HepG2 (cell line): Measurements from ENCODE around the gene ZNF225. TPM values are rescaled to one million over a fixed set of nuclear protein-coding genes. Genes with fewer than 3 reads are reported as not detected.

Source experiments
- HDAC1 ChIP-seq: sonication (generic); formaldehyde crosslinking; IDR thresholded peaks from 2 replicates; pipeline ENCODE4 v1.5.1; 2020; ENCODE audit warnings: mild to moderate bottlenecking, missing genetic modification reagents
- HIVEP1 ChIP-seq: sonication (generic); formaldehyde crosslinking; IDR thresholded peaks from 2 replicates; pipeline ENCODE4 v1.4.0; 2020; ENCODE audit warnings: mild to moderate bottlenecking, missing genetic modification reagents
- HNF4G ChIP-seq, 2 experiments: sonication (generic) in 1 of 2; formaldehyde crosslinking in 1 of 2; IDR thresholded peaks; 2 replicates each; pipeline versions ENCODE4 v1.4.0 to v1.6.1; 2011 to 2020; ENCODE audit warnings: borderline replicate concordance in 2 of 2, low read depth in 2 of 2, mild to moderate bottlenecking in 2 of 2, low read length in 1 of 2, missing genetic modification reagents in 1 of 2, moderate library complexity in 1 of 2
- KDM3A ChIP-seq: IDR thresholded peaks from 2 replicates; pipeline ENCODE4 v1.6.1; 2018; ENCODE audit warnings: low read depth, missing compliant biosample characterization
- MXD4 ChIP-seq: IDR thresholded peaks from 2 replicates; pipeline ENCODE4 v1.6.1; 2016; ENCODE audit warnings: mild to moderate bottlenecking, missing biosample characterization, missing genetic modification reagents
- PCBP1 ChIP-seq: fragments of 200-400 bp; formaldehyde crosslinking; IDR thresholded peaks from 2 replicates; pipeline ENCODE4 v1.6.1; 2017; ENCODE audit warnings: mild to moderate bottlenecking, low read depth, low read length, borderline replicate concordance
- SSRP1 ChIP-seq: IDR thresholded peaks from 2 replicates; pipeline ENCODE4 v1.6.1; 2016; ENCODE audit warnings: control low read depth
- ZBTB14 ChIP-seq: sonication (generic); formaldehyde crosslinking; IDR thresholded peaks from 2 replicates; pipeline ENCODE4 v1.4.0; 2020; ENCODE audit warnings: missing genetic modification reagents
- ZBTB37 ChIP-seq: sonication (generic); formaldehyde crosslinking; IDR thresholded peaks from 2 replicates; pipeline ENCODE4 v1.4.0; 2020; ENCODE audit warnings: mild to moderate bottlenecking, missing genetic modification reagents
- ZFY ChIP-seq: sonication (generic); formaldehyde crosslinking; IDR thresholded peaks from 2 replicates; pipeline ENCODE4 v1.4.0; 2020; ENCODE audit warnings: missing genetic modification reagents
- ZHX2 ChIP-seq, 2 experiments: sonication (generic) in 1 of 2; formaldehyde crosslinking in 1 of 2; IDR thresholded peaks; 2 replicates each; pipeline versions ENCODE4 v1.6.1 to v1.9.0; 2014 to 2022; ENCODE audit warnings: antibody characterized with exemption in 1 of 2, borderline replicate concordance in 1 of 2, inconsistent platforms in 1 of 2, low read depth in 1 of 2, missing genetic modification reagents in 1 of 2
- ZNF121 ChIP-seq: sonication (generic); formaldehyde crosslinking; IDR thresholded peaks from 2 replicates; pipeline ENCODE4 v1.5.0; 2020; ENCODE audit warnings: mild to moderate bottlenecking, missing genetic modification reagents
- ZNF296 ChIP-seq: sonication (generic); formaldehyde crosslinking; conservative IDR thresholded peaks from 2 replicates; pipeline ENCODE4 v1.5.0; 2020; ENCODE audit warnings: mild to moderate bottlenecking, missing genetic modification reagents
- ZNF350 ChIP-seq: sonication (generic); formaldehyde crosslinking; IDR thresholded peaks from 2 replicates; pipeline ENCODE4 v1.4.0; 2020; ENCODE audit warnings: mild to moderate bottlenecking, low read depth, missing genetic modification reagents, borderline replicate concordance
- ZNF430 ChIP-seq: sonication (generic); formaldehyde crosslinking; IDR thresholded peaks from 2 replicates; pipeline ENCODE4 v1.9.0; 2021; ENCODE audit warnings: mild to moderate bottlenecking, missing genetic modification reagents
- ZNF432 ChIP-seq: sonication (generic); formaldehyde crosslinking; IDR thresholded peaks from 2 replicates; pipeline ENCODE4 v1.5.0; 2020; ENCODE audit warnings: missing genetic modification reagents, mild to moderate bottlenecking, borderline replicate concordance
- ZNF605 ChIP-seq: sonication (generic); formaldehyde crosslinking; IDR thresholded peaks from 2 replicates; pipeline ENCODE4 v1.8.0; 2022; ENCODE audit warnings: mild to moderate bottlenecking, missing genetic modification reagents
- ZNF616 ChIP-seq: sonication (generic); formaldehyde crosslinking; IDR thresholded peaks from 2 replicates; pipeline ENCODE4 v1.5.0; 2020; ENCODE audit warnings: low read depth, mild to moderate bottlenecking, missing genetic modification reagents
- ZNF761 ChIP-seq: sonication (generic); formaldehyde crosslinking; conservative IDR thresholded peaks from 2 replicates; pipeline ENCODE4 v1.4.0; 2020; ENCODE audit warnings: mild to moderate bottlenecking, missing genetic modification reagents
- ZNF776 ChIP-seq: sonication (generic); formaldehyde crosslinking; IDR thresholded peaks from 2 replicates; pipeline ENCODE4 v1.4.0; 2020; ENCODE audit warnings: mild to moderate bottlenecking, missing genetic modification reagents
- polyA plus RNA-seq, 8 experiments: library from polyadenylated mRNA; depleted of rRNA in 3 of 8; stranded (reverse) in 7 of 8; unstranded in 1 of 8; fragments of >200 nt; fragmentation: Illumina TruSeq in 4 of 8; extraction: Trizol in 4 of 8; gene quantifications; 2 replicates each; pipeline versions ENCODE4 v1.2.1 to v1.2.3, GENCODE V29; 2011 to 2016; ENCODE audit warnings: low read depth in 4 of 8, missing spikeins in 1 of 8, mixed read lengths in 1 of 8; ENCODE audit not compliant: insufficient read depth in 1 of 8
- total RNA-seq, 5 experiments: library from RNA; depleted of rRNA; stranded (reverse); fragments of >200 nt; fragmentation: Illumina TruSeq; extraction: Trizol; gene quantifications; 2 replicates each; pipeline ENCODE4 v1.2.3, GENCODE V29; 2016; ENCODE audit warnings: low read depth in 1 of 5

The ZNF225 gene
- total and polyA plus RNA-seq, 2 of the 13 experiments (the other 11 are each of a cell fraction or from before 2014, with no cell fraction given): 0.87 to 3.3 TPM

DNA sequence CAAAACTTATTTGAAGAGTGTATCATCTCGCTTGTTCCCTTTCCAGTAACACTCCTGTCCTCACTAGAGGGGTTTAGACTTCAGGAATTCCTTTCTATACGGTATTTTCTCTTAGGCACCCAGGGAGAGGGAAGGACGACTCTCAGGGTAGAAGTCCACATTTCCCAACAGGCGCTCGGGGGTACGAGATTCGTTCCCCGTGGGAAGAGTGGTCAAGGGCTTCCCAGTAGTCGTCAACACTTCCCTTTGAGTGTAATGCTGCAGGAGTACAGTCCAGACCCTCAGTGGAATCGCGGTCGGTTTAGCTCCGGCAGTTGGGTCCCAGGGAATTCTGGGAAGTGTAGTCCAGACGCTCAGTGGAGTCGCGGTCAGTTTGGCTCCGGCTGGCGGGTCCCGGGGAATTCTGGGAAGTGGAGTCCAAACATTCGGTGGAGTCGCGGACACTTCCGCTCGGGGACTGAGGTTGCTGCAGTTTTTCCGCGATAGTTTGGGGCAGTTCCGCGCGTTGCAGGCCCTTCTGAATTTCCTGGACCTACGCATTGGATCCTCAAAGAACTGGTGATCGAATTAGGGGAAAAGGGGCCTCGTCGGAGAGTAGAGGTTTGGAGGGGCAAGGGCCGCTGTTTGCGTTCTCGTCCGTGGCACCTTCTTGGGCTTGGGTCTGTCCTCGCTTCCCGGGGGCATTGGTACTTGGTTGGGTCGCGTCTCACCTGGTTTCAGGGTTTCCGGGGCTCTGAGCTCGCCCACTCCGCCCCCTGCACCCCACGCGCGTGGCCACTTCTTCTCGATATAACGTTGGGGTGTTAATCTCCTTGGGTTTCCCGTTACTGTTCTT is 19.1 kb upstream of the ZNF225 start, which contains the start of gene ZNF224 (continued):
- no peak for TF ChIP-seq ZBTB37
- TF ChIP-seq ZNF761: 0 out of 2 replicates have a peak, but pooled peaks have one; percentile 33
- TF ChIP-seq ZNF616 (CRISPR knock-in tag): no peak
- TF ChIP-seq ZNF605: peak; percentile 67; the same call in 1 of the 2 replicates
- TF ChIP-seq ZNF430 (CRISPR knock-in tag): peak; percentile 69; the same call in 1 of the 2 replicates
- TF ChIP-seq PCBP1: no peak
- no peak for TF ChIP-seq ZNF121 (CRISPR knock-in tag)
- 0 out of 2 replicates have a peak, but pooled peaks have one; percentile 6 for TF ChIP-seq HNF4G (IDR thresholded peaks at IDR 0.05; ENCODE audit: borderline replicate concordance, low read depth, low read length)
- no peak for TF ChIP-seq HNF4G (CRISPR knock-in tag; IDR thresholded peaks at IDR 0.05; ENCODE audit: borderline replicate concordance, low read depth)
- peak; percentile 26; the same call in 1 of the 2 replicates for TF ChIP-seq ZNF350 (CRISPR knock-in tag)
- TF ChIP-seq SSRP1: no peak
- no peak for TF ChIP-seq ZNF296 (CRISPR knock-in tag)
- no peak for TF ChIP-seq MXD4
- 0 out of 2 replicates have a peak, but pooled peaks have one; percentile 47 for TF ChIP-seq HIVEP1
- TF ChIP-seq ZBTB14 (CRISPR knock-in tag): no peak
- TF ChIP-seq ZNF776 (CRISPR knock-in tag): no peak
- no peak for TF ChIP-seq KDM3A (CRISPR knock-in tag)
- no peak for TF ChIP-seq ZHX2 (IDR thresholded peaks at IDR 0.05; ENCODE audit: low read depth)
- TF ChIP-seq ZHX2 (CRISPR knock-in tag; IDR thresholded peaks at IDR 0.05; ENCODE audit: borderline replicate concordance): peak; percentile 36; the same call in 1 of the 2 replicates
- TF ChIP-seq ZFY (CRISPR knock-in tag): peak; percentile 89
- TF ChIP-seq ZNF432: 0 out of 2 replicates have a peak, but pooled peaks have one; percentile 32
- peak; percentile 69 for TF ChIP-seq HDAC1 (CRISPR knock-in tag)
